Spleen (tissue), 7 donors: ENCODE data around the gene TEX38.

Source experiments
- CTCF ChIP-seq, 11 experiments: fragments of 200-600 bp in 7 of 11; fragments of 450-650 bp in 4 of 11; sonication (generic) in 4 of 11; IDR thresholded peaks in 8 of 11; conservative IDR thresholded peaks in 3 of 11; 1 replicate in 7 of 11; 2 replicates in 4 of 11; pipeline versions ENCODE4 v1.4.0 to v1.8.0; 2016 to 2021; ENCODE audit warnings: antibody characterized with exemption in 11 of 11, inconsistent platforms in 4 of 11, mild to moderate bottlenecking in 1 of 11
- POLR2A ChIP-seq, 3 donors: fragments of 450-650 bp; IDR thresholded peaks; one replicate each; pipeline ENCODE4 v1.5.1; 2017; ENCODE audit warnings: antibody characterized with exemption in 3 of 3, mild to moderate bottlenecking in 1 of 3
- POLR2AphosphoS5 ChIP-seq, 3 donors: sonication (generic); formaldehyde crosslinking; IDR thresholded peaks; one replicate each; pipeline ENCODE4 v1.5.1; 2017; ENCODE audit warnings: antibody characterized with exemption in 3 of 3
- donor health status: DM: no; HTN: no; CAD: no; lungs with moderate emphysema.
- donor health status: DM: no; HTN: no; CAD: no.
- donor health status: DM: no; HTN: no; CAD: no.

GRCh38 chr1:46719689-46720088, 48.0 kb downstream of the TEX38 start:
- no peak for TF ChIP-seq POLR2A (IDR thresholded peaks at IDR 0.05)
- TF ChIP-seq CTCF (IDR thresholded peaks at IDR 0.05 in 8 of 11, conservative IDR thresholded peaks at IDR 0.05 in 3 of 11) = no peak
- no peak for TF ChIP-seq POLR2AphosphoS5 (IDR thresholded peaks at IDR 0.05)
